CD4-positive, alpha-beta T cell treated with Interleukin-10 for 1 hour (primary cell): ENCODE measurements around the gene ITGB2.

Source experiments
- DNase-seq: peaks from one replicate; pipeline ENCODE4 v3.0.0-alpha.2; 2020

The ITGB2 gene

GRCh38 chr21:44842721-44843445, 77.8 kb downstream of the ITGB2 start:
- no peak for DNase-seq

- DNase-seq: no peak
These were observed 78.6 kb downstream of the ITGB2 start for GRCh38 chr21:44842087-44842486.

- no peak for DNase-seq
These were observed 79.9 kb downstream of the ITGB2 start for GRCh38 chr21:44840771-44841170.

GRCh38 chr21:44838951-44839350, 81.7 kb downstream of the ITGB2 start:
- DNase-seq: no peak

GRCh38 chr21:44838039-44838895, 82.4 kb downstream of the ITGB2 start:
- DNase-seq: no peak

GRCh38 chr21:44837537-44837936, 83.2 kb downstream of the ITGB2 start:
- no peak for DNase-seq

- no peak for DNase-seq
These were observed 83.8 kb downstream of the ITGB2 start for GRCh38 chr21:44836666-44837471.

GRCh38 chr21:44836349-44836665, 84.4 kb downstream of the ITGB2 start:
- no peak for DNase-seq
